HK-2 (cell line): ENCODE data around the gene CORO2A.
"Not testable (repeated sequence)": the region's sequence is repeated elsewhere in the genome, so short reads cannot be mapped to it uniquely, and the experiment has no call there.

Experiments used
- DNase-seq: peaks from one replicate; pipeline ENCODE4 v3.0.0-alpha.2; 2018; ENCODE audit not compliant: unreplicated experiment

CORO2A gene

GRCh38 chr9:98191181-98191608, 1.2 kb downstream of the CORO2A start:
- no peak for DNase-seq

GRCh38 chr9:98190757-98191105, 1.7 kb downstream of the CORO2A start:
- no peak for DNase-seq

- no peak for DNase-seq
Measured at GRCh38 chr9:98189412-98189811, 3.0 kb downstream of the CORO2A start.

GRCh38 chr9:98187926-98188325, 4.5 kb downstream of the CORO2A start:
- no peak for DNase-seq

GRCh38 chr9:98186236-98186635, 6.2 kb downstream of the CORO2A start:
- no peak for DNase-seq

GRCh38 chr9:98185611-98186171, 6.7 kb downstream of the CORO2A start:
- DNase-seq: no peak

- no peak for DNase-seq
Measured at GRCh38 chr9:98185021-98185567, 7.3 kb downstream of the CORO2A start.

- no peak for DNase-seq
Measured at GRCh38 chr9:98184326-98184725, 8.1 kb downstream of the CORO2A start.

- no peak for DNase-seq
Measured at GRCh38 chr9:98182889-98183599, 9.4 kb downstream of the CORO2A start.

- DNase-seq: no peak
Measured at GRCh38 chr9:98182069-98182820, 10.2 kb downstream of the CORO2A start.

- no peak for DNase-seq
Measured at GRCh38 chr9:98181746-98182068, 10.7 kb downstream of the CORO2A start.

GRCh38 chr9:98180996-98181395, 11.4 kb downstream of the CORO2A start:
- DNase-seq: no peak

GRCh38 chr9:98178874-98179850, 13.3 kb downstream of the CORO2A start:
- DNase-seq: no peak

- no peak for DNase-seq
Measured at GRCh38 chr9:98176391-98177259, 15.8 kb downstream of the CORO2A start.

- DNase-seq: no peak
Measured at GRCh38 chr9:98175762-98176161, 16.7 kb downstream of the CORO2A start.

GRCh38 chr9:98175028-98175569, 17.3 kb downstream of the CORO2A start:
- DNase-seq: no peak

GRCh38 chr9:98174502-98174918, 17.9 kb downstream of the CORO2A start:
- not testable (repeated sequence) for DNase-seq

- DNase-seq: no peak
Measured at GRCh38 chr9:98173181-98173580, 19.3 kb downstream of the CORO2A start.

GRCh38 chr9:98172604-98173003, 19.8 kb downstream of the CORO2A start:
- DNase-seq: no peak

- DNase-seq: no peak
Measured at GRCh38 chr9:98171176-98171925, 21.1 kb downstream of the CORO2A start.
